K562 (cell line): Measurements from ENCODE around the gene LMNTD2. TPM values are rescaled to one million over a fixed set of nuclear protein-coding genes. Genes with fewer than 3 reads are reported as not detected.
A peak's percentile ranks its signal among the peaks of the same experiment; 100 is the strongest.

Source experiments
- ARHGAP35 ChIP-seq: fragments of 450-650 bp; IDR thresholded peaks from 2 replicates; pipeline ENCODE4 v1.6.1; 2018; ENCODE audit not compliant: partially characterized antibody
- BRD9 ChIP-seq: fragments of 450-650 bp; IDR thresholded peaks from 2 replicates; pipeline ENCODE4 v1.6.1; 2018; ENCODE audit warnings: low read depth; ENCODE audit not compliant: partially characterized antibody
- CBFB ChIP-seq: sonication (generic); formaldehyde crosslinking; IDR thresholded peaks from 2 replicates; pipeline ENCODE4 v1.4.0; 2020; ENCODE audit warnings: mild to moderate bottlenecking, missing genetic modification reagents
- CCAR2 ChIP-seq: fragments of 200-400 bp; formaldehyde crosslinking; IDR thresholded peaks from 2 replicates; pipeline ENCODE4 v1.6.1; 2017; ENCODE audit warnings: mild to moderate bottlenecking, low read depth, low read length
- DPF2 ChIP-seq: fragments of 450-650 bp; IDR thresholded peaks from 2 replicates; pipeline ENCODE4 v1.6.1; 2016
- EP400 ChIP-seq: fragments of 450-650 bp; IDR thresholded peaks from 2 replicates; pipeline ENCODE4 v1.6.1; 2017; ENCODE audit warnings: antibody characterized with exemption, mild to moderate bottlenecking, moderate library complexity
- FOXK1 ChIP-seq: sonication (generic); formaldehyde crosslinking; IDR thresholded peaks from 2 replicates; pipeline ENCODE4 v1.8.0; 2022; ENCODE audit warnings: missing genetic modification reagents, mild to moderate bottlenecking, borderline replicate concordance
- HDAC3 ChIP-seq: fragments of 450-650 bp; IDR thresholded peaks from 2 replicates; pipeline ENCODE4 v1.6.1; 2018; ENCODE audit warnings: borderline replicate concordance, mild to moderate bottlenecking, moderate library complexity; ENCODE audit not compliant: partially characterized antibody
- HOMEZ ChIP-seq: fragments of 250-450 bp; sonication (Bioruptor Pico); IDR thresholded peaks from 2 replicates; pipeline ENCODE4 v1.4.0; 2020; ENCODE audit warnings: mild to moderate bottlenecking, moderate library complexity
- MITF ChIP-seq: IDR thresholded peaks from 2 replicates; pipeline ENCODE4 v1.6.1; 2014; ENCODE audit warnings: antibody characterized with exemption
- SREBF2 ChIP-seq: sonication (generic); formaldehyde crosslinking; IDR thresholded peaks from 2 replicates; pipeline ENCODE4 v1.4.0; 2020; ENCODE audit warnings: mild to moderate bottlenecking, missing genetic modification reagents
- TAF1 ChIP-seq: IDR thresholded peaks from 2 replicates; pipeline ENCODE4 v1.6.1; 2011; ENCODE audit warnings: mild to moderate bottlenecking, low read length, moderate library complexity; ENCODE audit not compliant: insufficient read depth, control insufficient read depth, severe bottlenecking; ENCODE audit errors: extremely low read depth
- TSHZ1 ChIP-seq: fragments of 250-450 bp; sonication (Bioruptor Pico); IDR thresholded peaks from 2 replicates; pipeline ENCODE4 v1.4.0; 2020; ENCODE audit warnings: mild to moderate bottlenecking, moderate library complexity
- ZBED1 ChIP-seq: IDR thresholded peaks from 2 replicates; pipeline ENCODE4 v1.6.1; 2014
- ZBTB8A ChIP-seq: fragments of 450-650 bp; IDR thresholded peaks from 2 replicates; pipeline ENCODE4 v1.6.1; 2018; ENCODE audit warnings: mild to moderate bottlenecking, moderate library complexity; ENCODE audit not compliant: partially characterized antibody
- ZNF121 ChIP-seq: sonication (generic); formaldehyde crosslinking; conservative IDR thresholded peaks from 2 replicates; pipeline ENCODE4 v1.8.0; 2022; ENCODE audit warnings: missing genetic modification reagents
- ZNF431 ChIP-seq: sonication (generic); formaldehyde crosslinking; IDR thresholded peaks from 2 replicates; pipeline ENCODE4 v1.8.0; 2022; ENCODE audit warnings: mild to moderate bottlenecking, missing genetic modification reagents
- ZNF551 ChIP-seq: fragments of 250-450 bp; sonication (Bioruptor Pico); IDR thresholded peaks from 2 replicates; pipeline ENCODE4 v1.5.0; 2021; ENCODE audit warnings: mild to moderate bottlenecking, moderate library complexity
- ZNF589 ChIP-seq: fragments of 200-800 bp; sonication (Bioruptor generic); IDR thresholded peaks from 2 replicates; pipeline ENCODE4 v1.6.1; 2016; ENCODE audit warnings: low read depth, missing genetic modification characterization, missing compliant biosample characterization
- ZZZ3 ChIP-seq: fragments of 450-650 bp; IDR thresholded peaks from 2 replicates; pipeline ENCODE4 v1.6.1; 2016; ENCODE audit warnings: antibody characterized with exemption, mild to moderate bottlenecking, moderate library complexity
- polyA plus RNA-seq, 8 experiments: library from polyadenylated mRNA; depleted of rRNA in 4 of 8; stranded (reverse) in 5 of 8; unstranded in 3 of 8; fragments of >200 nt; fragmentation: Nextera tagmentation in 2 of 8; fragmentation: Illumina TruSeq in 1 of 8; extraction: Ambion mirVana in 2 of 8; extraction: Trizol in 1 of 8; gene quantifications; 2 replicates each; pipeline versions ENCODE4 v1.2.1 to v1.2.3, GENCODE V29; 2011 to 2014; ENCODE audit warnings: inconsistent platforms in 1 of 8, missing spikeins in 1 of 8
- total RNA-seq, 7 experiments: library from RNA; depleted of rRNA in 6 of 7; stranded (reverse); fragments of >200 nt in 6 of 7; fragmentation: Illumina TruSeq in 2 of 7; extraction: Trizol in 2 of 7; gene quantifications; 2 replicates each; pipeline versions ENCODE4 v1.2.1 to v1.2.3, GENCODE V29; 2011 to 2021; ENCODE audit warnings: low replicate concordance in 1 of 7

LMNTD2 gene
- total and polyA plus RNA-seq, 9 of the 15 experiments (the other 6 are each of a cell fraction or from before 2014, with no cell fraction given) = 0.48 to 4.2 (median 1.5) TPM; not detected in 3

GRCh38 chr11:536841-537621 is 23.5 kb downstream of the LMNTD2 start, which contains the start of gene LRRC56 (continued):
- no peak for TF ChIP-seq ZNF431 (CRISPR knock-in tag)
- TF ChIP-seq HDAC3 = no peak
- TF ChIP-seq ZBTB8A = no peak
- TF ChIP-seq TAF1 = no peak
- TF ChIP-seq ZNF121 (CRISPR knock-in tag) = no peak
- TF ChIP-seq ZNF551 = no peak
- peak; percentile 58; the same call in 1 of the 2 replicates for TF ChIP-seq EP400
- TF ChIP-seq ZNF589 (CRISPR knock-in tag) = no peak
- TF ChIP-seq SREBF2 (CRISPR knock-in tag) = no peak
- TF ChIP-seq ARHGAP35 = no peak
- TF ChIP-seq HOMEZ (CRISPR knock-in tag) = no peak
- TF ChIP-seq TSHZ1 = no peak
- TF ChIP-seq DPF2 = no peak; the same call in 1 of the 2 replicates
- TF ChIP-seq FOXK1 (CRISPR knock-in tag) = no peak
- no peak for TF ChIP-seq BRD9
- peak; percentile 74; the same call in 1 of the 2 replicates for TF ChIP-seq CBFB
- peak; percentile 35; the same call in 1 of the 2 replicates for TF ChIP-seq ZBED1
- TF ChIP-seq ZZZ3 = no peak
- TF ChIP-seq MITF = 0 out of 2 replicates have a peak, but pooled peaks have one; percentile 37
- no peak for TF ChIP-seq CCAR2
